HG03039 (cell line): Measurements from ENCODE around the gene NFIB.

ENCODE experiments used
- ATAC-seq: cut with Tn5 transposase; IDR thresholded peaks from one replicate; pipeline ENCODE4 v1.9.1; 2021; ENCODE audit warnings: mild to moderate bottlenecking, moderate library complexity; ENCODE audit not compliant: unreplicated experiment

Gene NFIB

GRCh38 chr9:14218253-14218652 lies 95.7 kb downstream of the NFIB start:
- ATAC-seq = no peak

GRCh38 chr9:14216612-14217194 lies 97.2 kb downstream of the NFIB start:
- no peak for ATAC-seq

GRCh38 chr9:14215614-14216013 lies 98.3 kb downstream of the NFIB start:
- ATAC-seq = no peak

GRCh38 chr9:14214693-14215092 lies 99.2 kb downstream of the NFIB start:
- no peak for ATAC-seq

- ATAC-seq = no peak
Measured at GRCh38 chr9:14214065-14214684, 99.8 kb downstream of the NFIB start.

- no peak for ATAC-seq
Measured at GRCh38 chr9:14213504-14213903, 100.4 kb downstream of the NFIB start.

- no peak for ATAC-seq
Measured at GRCh38 chr9:14212697-14213420, 101.1 kb downstream of the NFIB start.

- ATAC-seq = no peak
Measured at GRCh38 chr9:14212077-14212476, 101.9 kb downstream of the NFIB start.

GRCh38 chr9:14211564-14211963 lies 102.4 kb downstream of the NFIB start:
- ATAC-seq = no peak

- no peak for ATAC-seq
Measured at GRCh38 chr9:14210428-14210827, 103.5 kb downstream of the NFIB start.

- ATAC-seq = no peak
Measured at GRCh38 chr9:14209399-14210345, 104.3 kb downstream of the NFIB start.

- no peak for ATAC-seq
Measured at GRCh38 chr9:14207352-14207995, 106.5 kb downstream of the NFIB start.

- no peak for ATAC-seq
Measured at GRCh38 chr9:14205463-14205862, 108.5 kb downstream of the NFIB start.

GRCh38 chr9:14203356-14204056 lies 110.4 kb downstream of the NFIB start:
- ATAC-seq = no peak

- ATAC-seq = no peak
Measured at GRCh38 chr9:14198841-14199455, 115.0 kb downstream of the NFIB start.

- no peak for ATAC-seq
Measured at GRCh38 chr9:14198047-14198840, 115.7 kb downstream of the NFIB start.

- ATAC-seq = no peak
Measured at GRCh38 chr9:14197325-14197858, 116.5 kb downstream of the NFIB start.

GRCh38 chr9:14193328-14193990 lies 120.5 kb downstream of the NFIB start:
- ATAC-seq = no peak
